HG03558 (cell line): ENCODE measurements around the gene SLC19A1.
"Not testable (repeated sequence)": the region's sequence is repeated elsewhere in the genome, so short reads cannot be mapped to it uniquely, and the experiment has no call there.

Experiments
- ATAC-seq: cut with Tn5 transposase; IDR thresholded peaks from one replicate; pipeline ENCODE4 v1.9.1; 2021; ENCODE audit warnings: moderate number of reproducible peaks; ENCODE audit not compliant: unreplicated experiment; ENCODE audit errors: extremely low read depth

Gene SLC19A1

GRCh38 chr21:45535341-45536081 lies 6.7 kb downstream of the SLC19A1 start:
- no peak for ATAC-seq

GRCh38 chr21:45534636-45535331 lies 7.5 kb downstream of the SLC19A1 start:
- ATAC-seq, result no peak

- ATAC-seq, result no peak
These were observed 8.2 kb downstream of the SLC19A1 start for GRCh38 chr21:45533846-45534635.

GRCh38 chr21:45533361-45533845 lies 8.8 kb downstream of the SLC19A1 start:
- no peak for ATAC-seq

GRCh38 chr21:45532826-45533360 lies 9.3 kb downstream of the SLC19A1 start:
- no peak for ATAC-seq

GRCh38 chr21:45531393-45532215 lies 10.6 kb downstream of the SLC19A1 start:
- ATAC-seq, result no peak

GRCh38 chr21:45531114-45531392 lies 11.2 kb downstream of the SLC19A1 start:
- not testable (repeated sequence) for ATAC-seq

- no peak for ATAC-seq
These were observed 11.7 kb downstream of the SLC19A1 start for GRCh38 chr21:45530423-45531113.

GRCh38 chr21:45529785-45530422 lies 12.3 kb downstream of the SLC19A1 start:
- no peak for ATAC-seq

- ATAC-seq, result no peak
These were observed 13.1 kb downstream of the SLC19A1 start for GRCh38 chr21:45528981-45529784.

GRCh38 chr21:45528028-45528705 lies 14.1 kb downstream of the SLC19A1 start:
- no peak for ATAC-seq

- not testable (repeated sequence) for ATAC-seq
These were observed 14.9 kb downstream of the SLC19A1 start for GRCh38 chr21:45527151-45527999.

- ATAC-seq, result no peak
These were observed 16.3 kb downstream of the SLC19A1 start for GRCh38 chr21:45525910-45526306.

GRCh38 chr21:45525153-45525909 lies 16.9 kb downstream of the SLC19A1 start:
- ATAC-seq, result no peak

- ATAC-seq, result no peak
These were observed 17.5 kb downstream of the SLC19A1 start for GRCh38 chr21:45524756-45525152.
